ENCODE results near the gene GPC3.

Gene GPC3

DNA sequence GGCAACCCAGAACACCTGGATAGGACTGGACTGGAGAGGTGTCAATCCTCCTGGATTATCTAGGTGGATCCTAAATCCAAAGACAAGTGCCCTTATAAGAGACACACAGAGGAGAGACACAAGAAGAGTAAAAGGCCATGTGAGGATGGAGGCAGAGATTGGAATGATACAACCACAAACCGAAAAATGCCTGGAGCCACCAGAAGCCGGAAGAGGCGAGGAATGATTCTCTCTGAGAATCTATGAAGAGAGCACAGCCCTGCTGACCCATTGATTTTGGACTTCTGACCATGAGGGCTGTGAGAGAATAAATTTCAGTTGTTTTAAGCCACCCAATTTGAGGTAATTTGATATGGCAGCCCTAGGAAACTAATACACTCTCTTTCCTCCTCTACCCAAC is 20.1 kb downstream of the GPC3 start:
- no peak for DNase-seq

DNA sequence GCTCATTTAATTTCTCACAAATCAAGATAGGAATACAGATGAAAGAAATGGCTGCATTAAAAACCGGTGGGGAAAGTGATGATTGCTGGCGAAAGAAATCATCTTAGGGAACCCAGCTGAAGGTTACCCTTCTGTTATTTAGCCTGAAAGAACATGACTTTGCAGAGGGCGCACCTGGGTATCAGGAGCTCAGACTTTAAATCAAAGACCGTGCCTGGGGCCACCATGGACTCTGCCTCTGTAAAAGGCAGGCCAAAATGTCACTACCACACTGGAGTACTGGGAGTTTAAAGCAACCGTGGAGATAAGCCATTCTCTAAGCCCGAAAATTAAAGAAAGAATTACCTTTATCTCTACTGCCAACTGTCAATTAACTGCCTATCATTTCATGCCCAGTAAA is 24.3 kb downstream of the GPC3 start:
- DNase-seq: no peak

DNA sequence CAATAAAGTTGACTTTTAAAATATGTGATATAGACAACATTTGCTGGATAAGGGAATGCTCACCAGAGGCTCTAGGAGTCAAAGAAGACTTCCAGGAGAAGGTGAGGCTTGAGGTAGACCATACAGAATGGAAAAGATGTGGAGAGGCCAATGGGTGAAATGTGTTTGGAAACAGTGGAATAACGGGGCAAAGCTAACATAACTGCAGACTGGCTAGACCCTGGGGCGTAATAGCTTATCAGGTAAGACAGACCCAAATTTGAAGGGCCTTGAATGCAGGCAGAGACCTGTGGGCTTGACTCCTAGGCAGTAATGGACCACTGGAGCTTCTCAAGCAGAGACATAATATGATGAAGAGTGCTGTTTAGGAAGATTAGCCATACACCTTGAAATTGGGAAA is 25.4 kb downstream of the GPC3 start:
- no peak for DNase-seq

DNA sequence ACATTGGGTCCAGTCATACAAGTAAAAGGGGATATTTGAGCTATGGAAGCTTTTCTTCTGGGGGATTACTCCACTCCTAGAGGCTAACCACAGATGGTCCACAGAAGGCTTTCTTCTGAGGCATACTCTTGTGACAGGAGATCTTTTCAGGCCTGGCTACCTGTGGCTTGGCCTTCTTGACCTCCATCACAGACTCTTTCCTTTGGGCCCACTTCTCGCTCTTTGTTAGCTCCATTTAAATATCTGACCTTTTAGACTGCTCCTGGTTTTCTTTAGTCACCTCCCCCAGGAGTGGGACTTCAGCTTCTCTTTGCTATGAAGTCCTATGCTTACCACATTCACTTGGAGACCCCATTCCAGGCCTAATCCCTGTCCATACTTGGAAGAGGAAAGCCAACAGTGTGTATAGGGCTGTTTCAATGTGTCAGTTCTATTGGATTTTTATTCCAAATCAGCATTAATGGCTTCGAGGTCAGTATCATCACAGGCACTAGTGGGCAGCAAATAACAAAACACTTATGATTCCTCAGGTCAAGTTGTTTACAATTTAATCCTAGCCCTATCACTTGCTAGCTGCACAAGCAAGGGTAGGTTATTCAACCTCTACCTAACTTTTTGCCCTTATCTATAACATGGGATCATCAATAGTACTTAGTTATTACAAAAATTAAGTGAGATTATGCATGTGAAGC is 26.3 kb downstream of the GPC3 start:
- no peak for DNase-seq

DNA sequence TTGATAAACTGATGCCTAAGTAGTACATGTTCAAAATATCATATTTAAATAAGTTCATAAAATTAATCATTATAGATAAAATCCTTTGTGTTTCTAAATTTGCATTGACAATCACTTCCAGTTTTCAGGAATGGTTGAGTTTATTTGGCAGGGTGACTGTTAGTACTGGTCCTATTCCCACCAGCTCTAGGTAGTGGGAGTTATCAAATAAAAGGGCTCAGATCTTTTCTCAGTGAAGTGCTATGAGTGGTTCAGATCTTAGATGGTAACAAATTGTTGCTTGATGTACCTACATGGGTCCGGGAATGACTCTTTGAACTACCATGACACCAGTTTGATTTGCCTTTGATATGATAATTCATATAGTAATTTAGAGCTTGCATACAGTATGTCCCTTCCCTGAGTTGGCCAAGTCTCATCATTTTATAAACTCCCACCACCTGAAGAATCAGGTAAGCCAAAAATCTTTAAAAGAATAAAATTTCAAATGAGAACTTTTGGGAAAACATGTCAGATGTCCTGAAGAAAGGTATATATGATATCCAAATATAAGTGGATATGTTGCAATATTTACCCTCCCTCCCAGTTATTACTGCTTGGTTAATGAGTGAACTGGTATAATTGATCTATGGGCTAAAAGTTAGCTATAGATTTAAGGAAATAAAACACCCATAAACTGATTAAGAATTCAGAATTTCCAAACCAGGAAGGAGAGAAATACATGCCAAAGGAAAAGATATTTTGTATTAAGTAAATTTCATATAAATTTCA is 28.6 kb downstream of the GPC3 start:
- DNase-seq: no peak

DNA sequence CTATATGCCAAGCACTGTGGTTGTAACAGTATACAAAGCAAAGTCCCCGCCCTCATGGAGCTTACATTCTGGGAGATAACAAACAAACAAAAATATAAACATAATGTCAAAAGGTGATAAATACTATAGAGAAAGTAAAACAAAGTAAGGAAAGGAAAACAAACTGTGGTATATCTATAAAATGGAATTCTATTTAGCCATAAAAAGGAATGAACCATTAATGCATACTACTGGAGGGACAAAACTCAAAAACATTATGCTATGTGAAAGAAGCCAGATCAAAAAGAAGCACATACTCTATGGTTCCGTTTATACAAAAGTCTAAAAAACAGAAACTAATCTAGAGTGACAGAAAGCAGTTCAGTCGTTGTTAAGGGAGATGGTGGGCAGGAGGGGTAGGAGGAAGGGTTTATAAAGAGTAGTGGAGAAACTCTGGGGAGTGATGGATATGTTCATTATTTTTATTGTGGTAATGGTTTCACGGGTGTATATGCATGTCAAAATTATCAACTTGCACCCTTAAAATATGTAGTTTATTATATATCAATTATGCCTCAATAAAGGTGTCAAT is 31.5 kb downstream of the GPC3 start:
- no peak for DNase-seq

DNA sequence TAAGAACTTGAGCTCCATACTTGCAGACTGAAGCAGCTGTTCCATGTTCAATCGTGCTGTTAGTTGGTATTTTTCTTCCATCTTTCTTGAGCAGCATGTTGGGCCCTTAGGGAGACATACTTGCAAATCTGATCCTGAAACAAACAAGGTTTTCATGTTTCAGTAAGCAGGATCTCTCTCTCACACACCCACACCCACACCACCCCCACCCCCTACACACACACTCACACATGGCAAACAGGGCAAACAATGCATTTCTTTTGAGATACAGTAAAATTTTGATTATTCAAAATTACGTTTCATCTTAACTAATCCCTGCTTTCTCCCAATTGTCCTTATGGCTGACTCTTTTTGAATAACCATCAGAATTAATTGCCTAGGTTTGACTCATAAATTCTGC is 32.3 kb downstream of the GPC3 start:
- no peak for DNase-seq

DNA sequence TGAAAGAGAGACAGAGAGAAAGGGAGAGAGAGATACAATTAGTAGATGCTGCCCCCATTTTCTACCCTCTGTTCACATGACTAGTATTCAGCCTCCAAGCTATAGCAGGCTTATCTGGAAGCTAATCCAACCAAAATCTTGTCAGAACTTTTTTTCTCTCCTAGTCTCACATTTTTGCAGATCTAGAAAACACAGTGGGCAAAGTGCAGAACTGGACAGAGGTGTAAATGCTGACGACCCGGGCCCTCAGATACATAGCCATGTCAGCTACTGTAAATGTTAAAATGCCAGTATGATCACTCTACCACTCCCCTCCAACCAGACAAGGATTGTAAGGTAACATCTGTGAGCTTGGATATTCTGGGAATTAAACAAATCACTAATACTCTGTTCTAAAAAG is 34.3 kb downstream of the GPC3 start:
- DNase-seq: no peak

DNA sequence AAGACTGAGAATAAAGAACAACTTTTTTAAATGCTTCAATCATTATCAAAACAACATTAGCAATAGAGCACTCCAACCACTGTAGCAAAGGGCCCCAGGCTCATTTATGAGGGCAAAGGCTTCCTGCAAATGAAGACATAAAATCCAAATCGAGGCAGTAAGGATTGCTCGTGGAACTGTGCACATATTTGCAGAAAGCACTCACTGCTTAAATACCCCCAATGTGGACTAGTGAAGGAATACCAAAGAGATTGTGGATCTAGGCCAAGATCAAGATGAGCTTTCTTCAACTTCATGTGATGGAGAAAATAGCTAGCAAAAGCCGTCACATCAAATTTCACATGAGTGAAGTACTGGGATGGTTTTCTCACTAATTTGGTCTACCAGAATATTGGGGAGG is 35.2 kb downstream of the GPC3 start:
- DNase-seq: no peak

DNA sequence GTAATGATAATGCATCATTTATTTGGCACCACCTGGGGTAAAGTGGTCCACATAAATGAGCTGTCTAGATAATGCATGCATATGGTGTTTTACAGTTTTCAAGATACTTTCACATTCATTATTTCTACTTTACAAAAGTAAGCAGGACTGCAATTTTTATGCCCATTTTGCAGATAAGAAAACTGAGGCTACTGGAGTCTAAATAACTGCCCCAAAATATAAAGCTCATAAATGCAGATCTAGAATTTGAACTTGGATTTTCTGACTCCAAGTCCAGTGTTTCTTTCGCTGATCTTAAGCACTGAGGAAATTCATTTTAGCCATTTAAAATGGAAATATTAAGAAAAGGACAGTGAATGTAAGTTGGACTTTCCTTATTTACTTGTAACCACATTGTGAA is 36.5 kb downstream of the GPC3 start:
- DNase-seq: no peak

DNA sequence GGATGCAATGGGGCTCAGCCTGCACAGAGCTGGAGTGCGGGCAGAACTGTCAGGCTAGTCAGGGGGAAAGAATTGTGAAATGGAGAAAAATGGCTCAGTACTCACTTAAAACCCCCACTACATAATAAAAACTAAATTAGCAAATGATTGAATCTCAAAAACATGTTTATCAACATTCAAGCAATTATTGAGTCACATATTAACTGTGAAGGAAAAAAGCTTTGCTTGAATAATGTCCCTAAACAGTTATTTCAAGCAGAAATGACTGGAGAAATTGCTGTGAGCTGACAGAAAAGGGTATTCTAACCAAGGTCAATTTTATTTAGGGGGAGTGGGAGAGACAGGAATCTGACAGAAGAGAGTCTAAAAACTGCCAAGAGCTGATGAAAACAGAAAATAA is 37.4 kb downstream of the GPC3 start:
- DNase-seq: no peak

DNA sequence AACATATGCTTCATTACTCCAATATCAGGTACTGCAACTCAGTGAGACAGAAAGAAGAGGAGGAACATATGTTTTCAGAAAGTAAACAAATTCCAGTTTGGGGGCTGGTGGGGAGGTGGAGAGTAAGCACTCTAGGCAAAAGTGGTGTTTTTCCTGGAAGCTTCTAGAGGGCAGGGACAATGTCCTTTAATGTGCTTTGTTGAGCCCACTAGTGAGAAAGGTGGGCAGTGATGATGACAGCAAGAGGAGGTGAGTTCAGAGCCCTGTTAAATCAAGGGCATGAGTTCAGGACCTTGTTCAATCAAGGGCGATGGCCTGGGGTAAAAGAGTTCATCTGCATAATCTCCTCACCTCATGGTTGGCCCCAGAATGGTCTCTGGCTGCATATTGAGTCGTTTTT is 38.4 kb downstream of the GPC3 start:
- no peak for DNase-seq

DNA sequence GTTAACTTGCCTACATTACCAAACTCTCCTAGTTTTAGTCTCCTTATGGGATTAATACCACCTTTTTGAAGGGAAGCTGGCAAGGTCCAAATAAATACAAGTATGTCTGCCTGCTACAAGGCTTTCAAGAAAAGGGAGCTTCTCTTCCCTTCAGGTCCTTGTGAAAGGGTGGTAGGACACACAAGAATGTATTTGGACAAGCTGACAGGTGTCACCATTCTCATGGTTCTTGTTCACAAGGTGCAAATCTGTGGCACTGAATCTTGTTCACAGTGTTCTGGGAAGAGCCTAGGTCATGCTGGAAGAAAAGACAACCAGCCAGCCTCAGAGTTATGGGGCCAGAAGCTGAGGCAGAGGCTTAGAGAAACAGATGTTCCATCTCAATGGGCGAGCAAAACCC is 41.9 kb downstream of the GPC3 start:
- no peak for DNase-seq

DNA sequence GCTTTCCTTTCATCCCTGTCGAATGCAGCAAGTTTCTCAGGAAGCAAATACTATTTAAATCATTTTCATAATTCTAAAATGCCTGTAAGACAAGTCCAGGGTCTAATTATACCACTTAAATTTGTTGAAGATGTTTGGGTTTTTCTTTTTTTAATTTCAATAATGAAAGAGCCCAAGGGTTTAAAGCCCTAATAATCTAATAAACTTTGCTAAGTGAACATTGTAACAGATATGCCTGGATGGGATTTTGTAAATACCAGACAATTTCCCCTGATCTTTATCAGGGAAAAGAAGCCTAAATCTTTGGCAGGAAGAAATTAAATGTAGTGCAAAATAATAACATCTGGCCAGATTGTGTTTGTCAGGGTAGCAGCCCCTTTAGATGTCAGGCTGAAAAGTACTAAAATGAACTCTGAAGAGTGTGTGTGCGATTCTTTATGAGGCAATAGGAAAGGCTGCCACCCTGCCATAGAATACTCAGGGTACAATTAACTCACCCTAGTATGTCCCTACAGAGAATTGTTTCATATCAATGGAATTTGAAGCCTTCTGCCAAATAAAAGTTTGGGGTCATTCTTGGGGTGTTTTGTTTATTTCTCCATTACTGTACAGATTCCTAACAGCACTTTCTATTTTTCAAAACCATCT is 45.6 kb downstream of the GPC3 start:
- DNase-seq: no peak

DNA sequence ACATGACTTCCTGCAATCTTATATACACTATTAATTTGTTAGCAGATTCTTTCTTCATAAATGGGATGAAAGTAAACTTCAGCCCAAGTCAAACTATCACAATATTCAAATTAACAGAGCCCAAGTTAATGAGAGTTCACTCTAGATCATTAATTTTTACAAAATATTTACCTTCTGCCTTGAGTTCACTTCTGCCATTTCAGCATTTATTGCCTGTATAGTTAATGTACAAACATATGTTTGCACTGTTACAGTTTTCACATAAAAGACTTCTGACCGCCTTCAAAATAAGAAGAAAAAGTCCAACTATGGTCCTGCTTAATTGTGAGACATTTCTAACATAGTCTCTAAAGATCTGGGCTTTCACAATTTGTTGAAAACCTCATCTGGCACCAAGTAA is 46.9 kb downstream of the GPC3 start:
- no peak for DNase-seq

DNA sequence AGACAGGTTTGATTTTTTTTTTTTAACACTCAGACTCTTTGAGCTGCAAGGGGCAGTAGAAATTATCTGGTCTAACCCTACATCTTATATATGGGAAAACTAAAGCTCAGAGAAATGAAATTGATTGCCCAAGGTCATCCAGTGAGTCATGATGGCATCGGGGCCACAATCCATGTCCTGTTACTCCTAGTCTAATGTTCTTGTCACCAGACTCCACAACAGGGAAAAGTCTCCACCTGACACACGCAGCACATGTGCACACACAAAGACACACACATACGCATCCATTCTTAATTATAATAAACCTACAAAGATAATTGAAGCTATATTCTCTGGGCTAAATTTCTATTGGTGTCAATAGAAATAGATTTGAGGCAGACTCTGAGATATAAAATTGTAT is 48.4 kb downstream of the GPC3 start:
- DNase-seq: no peak

DNA sequence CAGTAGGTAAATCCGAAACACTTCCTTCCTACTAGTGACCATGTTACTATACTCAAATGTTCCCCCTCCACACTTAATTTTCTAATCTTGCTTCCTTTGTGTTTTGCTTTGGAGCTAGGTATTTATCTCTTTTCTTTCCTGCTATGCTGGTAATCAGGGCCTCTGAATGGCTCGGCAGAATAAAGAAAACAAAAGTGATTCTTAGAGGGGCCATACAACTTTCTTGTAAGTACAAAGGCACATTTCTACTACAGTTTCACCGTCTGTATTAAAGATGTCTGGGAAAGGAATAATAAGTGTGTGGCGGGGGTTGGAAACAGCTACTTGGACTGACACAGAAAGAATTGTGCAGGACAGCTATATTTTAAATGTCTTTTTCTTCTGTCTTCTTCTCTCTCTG is 50.3 kb downstream of the GPC3 start:
- no peak for DNase-seq

DNA sequence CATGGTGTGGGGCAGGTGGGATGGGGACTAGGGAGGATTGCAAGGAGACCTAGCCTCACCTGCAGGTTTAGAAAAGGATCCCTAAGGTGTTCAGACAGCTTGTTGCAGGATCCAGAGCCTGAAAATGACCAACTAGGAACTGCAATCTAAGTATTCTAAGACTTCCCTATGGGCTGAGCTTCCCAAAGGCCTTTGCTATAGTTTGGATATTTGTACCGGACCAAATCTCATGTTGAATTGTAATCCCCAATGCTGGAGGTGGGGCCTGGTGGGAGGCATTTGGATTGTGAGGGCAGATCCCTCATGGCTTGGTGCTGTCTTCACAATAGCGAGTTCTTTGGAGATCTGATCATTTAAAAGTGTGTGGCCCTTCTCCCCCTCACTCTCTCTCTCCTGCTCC is 52.1 kb downstream of the GPC3 start:
- no peak for DNase-seq

DNA sequence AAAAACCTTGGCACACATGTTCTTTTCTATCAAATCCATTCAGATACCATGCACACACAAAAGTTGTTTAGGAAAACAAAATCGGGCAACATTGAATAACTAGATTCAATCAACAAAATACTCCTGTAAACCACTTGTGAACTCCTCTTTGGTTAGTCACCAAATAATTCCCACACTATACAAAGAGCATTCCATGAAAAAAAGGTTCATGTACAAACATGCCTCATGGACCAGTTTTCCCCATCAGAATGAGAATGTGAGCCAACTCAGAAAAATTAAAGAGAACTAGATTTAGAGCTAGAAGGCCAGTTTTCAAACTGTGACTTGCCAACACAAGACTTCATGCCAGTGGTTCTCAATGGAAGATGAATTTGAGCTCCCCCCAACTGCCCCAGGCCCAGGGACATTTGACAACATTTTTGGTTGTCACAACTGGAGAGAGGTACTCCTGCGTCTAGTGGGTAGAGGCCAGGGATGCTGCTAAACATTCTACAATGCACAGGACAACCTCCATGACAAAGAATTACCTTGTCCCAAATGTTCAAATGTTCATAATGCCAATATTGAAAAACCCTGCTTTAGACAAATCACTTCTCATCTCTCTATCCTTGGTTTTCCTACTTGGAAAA is 55.4 kb downstream of the GPC3 start:
- DNase-seq: no peak

DNA sequence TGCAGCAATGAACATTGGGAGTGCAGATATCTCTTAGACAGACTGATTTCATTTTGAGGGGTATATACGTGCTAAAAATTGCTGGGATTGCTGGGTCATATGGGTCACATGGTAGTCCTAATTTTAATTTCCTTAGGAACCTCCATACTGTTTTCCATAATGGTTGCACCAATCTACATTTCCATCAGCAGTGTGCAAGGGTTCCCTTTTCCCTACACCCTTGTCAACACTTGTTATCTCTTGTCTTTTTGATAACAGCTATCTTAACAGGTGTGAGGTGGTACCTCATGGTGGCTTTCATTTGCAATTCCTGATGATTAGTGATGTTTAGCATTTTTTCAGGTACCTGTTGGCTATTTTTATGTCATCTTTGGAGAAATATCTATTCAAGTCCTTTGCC is 57.0 kb downstream of the GPC3 start:
- DNase-seq: no peak

DNA sequence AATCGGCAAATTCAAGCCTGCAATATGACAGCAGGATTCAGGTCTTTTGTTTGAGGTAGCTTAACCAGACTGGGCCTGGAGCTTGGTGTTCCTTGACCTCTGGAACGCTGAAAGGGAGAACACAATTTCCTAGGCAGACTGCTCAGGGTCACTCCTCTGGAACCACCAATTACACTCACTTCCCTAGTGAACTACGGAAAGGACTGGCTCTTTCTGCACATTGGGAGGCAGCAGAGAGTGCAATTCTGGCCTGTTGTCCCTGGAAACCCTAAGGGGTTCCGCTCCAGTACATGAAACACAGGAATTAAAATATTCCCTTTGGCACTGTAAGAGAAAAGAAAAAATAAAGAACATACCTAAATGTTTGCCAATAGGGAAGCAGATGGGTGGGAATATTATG is 58.6 kb downstream of the GPC3 start:
- no peak for DNase-seq

DNA sequence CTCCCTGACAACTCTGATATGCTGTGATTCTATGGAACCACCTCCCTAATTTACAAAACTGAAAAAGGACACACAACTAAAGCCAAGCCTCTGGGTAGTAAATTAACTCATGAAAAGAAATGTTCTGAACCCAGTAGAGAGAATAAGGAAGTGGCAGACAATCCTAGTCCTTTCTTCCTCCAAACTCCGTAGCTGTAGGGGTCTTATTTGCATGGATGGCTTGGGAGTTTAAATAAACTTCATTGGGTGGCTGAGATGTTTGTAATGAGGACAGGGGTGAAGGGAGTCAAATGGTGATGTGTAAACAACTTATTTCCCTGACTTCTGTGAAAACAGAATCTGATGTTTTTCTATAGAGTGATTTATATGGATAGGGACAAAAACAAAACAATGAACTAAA is 59.3 kb downstream of the GPC3 start:
- no peak for DNase-seq

DNA sequence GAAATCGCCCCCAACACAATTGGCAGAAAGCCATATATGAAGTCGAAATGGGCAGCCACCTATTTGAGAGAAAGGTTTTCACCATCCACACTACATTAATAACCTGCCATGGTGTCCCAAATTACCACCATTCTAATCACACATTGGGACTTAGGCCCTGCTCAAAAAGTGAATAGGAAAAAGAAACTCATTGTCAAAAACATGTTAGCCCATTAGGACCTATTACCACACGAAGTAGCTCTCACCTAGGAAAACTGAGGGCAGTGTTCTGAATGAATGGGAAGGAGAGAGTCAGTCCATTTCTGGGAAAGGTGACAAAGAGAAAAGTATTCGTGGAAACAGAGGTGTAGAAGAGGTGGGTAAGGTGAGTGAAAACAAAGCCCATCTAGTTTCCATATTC is 60.8 kb downstream of the GPC3 start:
- no peak for DNase-seq

DNA sequence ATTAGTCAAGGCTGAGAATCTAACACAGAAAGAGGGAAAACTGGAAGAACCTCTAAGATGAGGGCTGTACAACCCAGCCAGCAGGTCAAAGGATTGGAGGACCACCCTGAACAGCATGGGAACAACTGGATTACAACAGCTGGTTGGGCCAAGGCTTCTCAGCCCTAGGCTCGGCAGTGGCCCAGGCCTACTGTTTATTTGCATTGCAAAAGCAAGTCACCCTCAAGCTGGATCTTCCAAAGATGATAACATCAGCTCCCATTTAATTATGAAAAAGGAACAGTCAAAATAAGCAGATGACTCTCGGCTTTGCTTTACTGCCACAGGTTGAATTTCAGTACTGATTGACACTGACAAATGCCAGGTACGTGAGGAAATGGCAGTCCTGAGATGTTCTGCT is 61.8 kb downstream of the GPC3 start:
- DNase-seq: no peak

Data from activated CD4-positive, alpha-beta T cell treated with anti-CD3 and anti-CD28 coated beads, Interleukin-2, amount 50 U/mL, for 16 hours (primary cell).